CD1c-positive myeloid dendritic cell (primary cell): ENCODE data around the gene SMC6.

Source experiments
- DNase-seq: peaks from one replicate; pipeline ENCODE4 v3.0.0-alpha.2; 2016; ENCODE audit errors: extremely low spot score

Gene SMC6

DNA sequence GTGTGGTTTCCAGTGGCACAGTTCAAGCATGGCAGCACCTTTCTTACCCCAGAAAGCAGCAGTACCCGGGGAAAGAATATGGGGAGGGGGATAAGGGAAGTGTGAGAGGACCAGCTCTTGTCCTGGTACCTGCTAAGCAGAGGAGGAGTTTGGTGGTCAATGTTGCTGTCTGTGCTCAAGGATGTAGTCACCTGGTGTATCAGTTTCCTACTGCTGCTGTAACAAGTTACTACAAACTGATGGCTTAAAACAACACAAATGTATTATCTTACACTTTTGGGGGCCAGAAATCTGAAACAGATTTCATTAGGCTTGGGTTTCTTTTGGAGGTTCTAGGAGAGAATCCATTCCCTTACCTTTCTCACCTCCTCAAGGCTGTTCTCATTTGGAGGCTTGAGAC, 135.7 kb downstream of the SMC6 start:
- no peak for DNase-seq

DNA sequence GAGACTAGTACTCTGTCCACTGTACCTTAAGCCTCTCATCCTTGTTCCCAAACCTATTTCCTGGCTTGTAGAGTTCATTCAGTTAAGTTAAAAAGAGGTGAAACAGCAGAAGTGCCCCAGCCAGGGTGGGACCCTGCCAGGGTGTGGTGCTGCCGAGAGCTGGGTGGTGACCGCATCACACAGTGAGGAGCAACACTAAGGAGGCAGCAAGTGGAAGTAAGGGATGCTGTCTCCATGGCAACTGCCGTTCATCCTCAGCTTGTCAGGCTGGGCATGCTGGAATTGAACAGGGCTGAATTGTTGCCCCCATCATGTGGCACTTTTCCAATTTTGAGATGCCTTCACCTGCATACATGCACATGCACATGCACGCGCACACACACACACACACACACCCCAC, 136.1 kb downstream of the SMC6 start:
- no peak for DNase-seq

DNA sequence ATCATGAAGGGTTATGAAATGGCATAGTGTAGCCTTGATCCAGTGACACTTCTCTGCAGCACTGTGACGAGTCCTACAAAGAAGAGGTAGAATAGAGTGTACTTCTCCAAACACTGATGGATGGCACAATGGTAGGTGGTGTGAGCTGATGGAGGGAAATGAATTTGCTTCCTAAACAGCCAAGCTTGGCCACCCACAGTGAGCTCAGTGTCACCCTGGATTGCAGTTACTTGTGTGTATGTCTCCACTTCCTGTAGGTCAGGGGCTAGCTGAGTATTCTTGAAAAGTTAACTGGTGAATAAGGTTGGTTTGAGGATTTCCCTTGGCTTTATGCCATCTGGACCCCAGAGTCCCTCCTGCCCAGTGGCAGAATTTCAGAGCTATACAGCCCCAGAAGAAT, 137.2 kb downstream of the SMC6 start:
- no peak for DNase-seq

DNA sequence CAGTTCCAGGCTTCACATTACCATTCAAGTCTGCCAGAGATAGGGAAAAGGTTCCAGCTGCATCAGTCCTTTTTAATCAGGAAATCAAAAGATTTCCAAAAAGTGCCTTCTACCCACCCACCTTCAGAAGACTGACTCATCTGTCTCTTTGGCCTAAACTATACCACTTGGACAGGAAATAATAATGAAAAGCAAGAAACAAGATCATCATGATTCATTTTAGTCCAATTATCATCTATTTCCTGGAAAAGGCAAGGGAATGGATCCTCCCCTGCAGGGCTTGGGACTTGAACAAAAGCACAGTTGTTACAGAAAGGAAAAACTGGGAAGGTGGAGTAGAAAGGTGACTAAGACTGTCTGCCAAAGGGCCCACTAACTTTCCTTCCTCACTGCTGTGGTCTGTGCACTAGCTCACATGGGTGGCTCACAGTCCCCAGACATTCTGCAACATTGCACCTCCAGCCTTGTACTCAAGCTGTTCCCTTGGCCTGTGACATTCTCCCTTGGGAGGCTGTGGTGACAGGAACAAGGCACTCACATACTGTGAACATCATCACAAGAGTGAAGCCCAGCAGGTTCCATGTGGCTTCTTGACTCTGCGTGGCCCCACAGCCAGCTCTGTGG, 137.8 kb downstream of the SMC6 start:
- DNase-seq, result no peak

DNA sequence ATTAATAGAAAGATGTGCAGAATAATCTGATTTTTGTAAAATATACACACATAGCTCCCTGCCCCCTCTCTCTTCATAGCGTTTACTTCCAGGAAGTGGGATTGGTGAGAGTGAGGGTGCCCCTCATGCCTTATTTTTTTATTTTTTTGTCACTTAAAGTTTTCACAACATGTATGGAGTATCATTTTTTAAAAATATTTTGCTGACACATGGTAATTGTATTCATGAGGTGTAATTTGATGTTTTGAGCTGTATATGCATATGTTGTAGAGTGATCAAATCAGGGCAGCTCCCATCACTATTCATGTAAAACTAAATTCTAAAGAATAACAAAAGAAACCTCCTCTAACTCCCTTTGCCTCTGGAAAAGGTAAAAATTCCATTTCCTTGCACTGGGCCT, 138.5 kb downstream of the SMC6 start:
- DNase-seq, result no peak

DNA sequence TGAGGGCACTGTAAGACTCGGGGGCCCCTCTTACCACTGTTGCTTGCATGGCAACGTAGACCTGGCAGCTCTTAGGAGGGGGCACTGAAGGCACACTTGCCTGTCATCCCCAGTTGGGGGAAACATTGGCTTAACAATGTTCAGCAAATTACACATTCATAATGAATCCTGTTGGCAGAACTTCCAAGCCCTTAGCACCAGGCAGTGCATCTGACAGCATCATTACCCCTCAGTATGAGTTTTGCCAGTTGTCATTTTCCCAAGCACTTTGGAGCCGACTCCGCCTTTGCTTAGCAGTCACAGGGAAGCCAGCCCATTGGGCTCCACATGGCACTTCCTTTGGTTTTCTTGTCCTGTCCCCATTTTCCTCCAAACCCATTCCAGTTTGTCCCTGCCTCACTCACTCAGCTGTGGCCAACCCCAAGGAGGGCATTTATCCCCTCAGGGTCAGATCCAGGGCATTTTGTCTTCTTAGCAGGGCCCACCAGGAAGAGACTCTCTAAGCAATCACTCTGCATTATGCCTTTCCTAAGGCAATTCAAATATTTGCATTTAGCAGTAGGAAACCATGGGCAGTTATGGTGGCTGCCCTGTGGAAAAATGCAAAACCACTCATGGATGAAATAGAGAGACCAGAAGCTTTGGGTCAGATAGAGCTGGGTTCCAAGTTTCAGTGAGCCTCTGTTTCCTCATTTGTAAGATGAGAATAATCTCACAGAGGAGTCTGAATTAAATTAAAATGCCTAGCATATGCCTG, 139.3 kb downstream of the SMC6 start:
- DNase-seq, result no peak
